Keratinocyte (primary cell): ENCODE measurements around the gene GRIN2C. TPM values are rescaled to one million over a fixed set of nuclear protein-coding genes. Genes with fewer than 3 reads are reported as not detected.

ENCODE experiments used
- DNase-seq: peaks from one replicate; pipeline ENCODE4 v3.0.0-alpha.2; 2011; ENCODE audit warnings: low read depth, missing footprints, low spot score
- FAIRE-seq: peaks from 2 replicates; lab custom pipeline; 2011; peaks lifted over from hg19 to GRCh38; lab: Jason Lieb, UNC
- H2AFZ ChIP-seq: 2 replicates; pipeline ENCODE4 v1.6.0; 2012; ENCODE audit warnings: low read length, control low read depth, inconsistent platforms; ENCODE audit not compliant: control insufficient read depth
- H3K27ac ChIP-seq: 2 replicates; pipeline ENCODE4 v1.5.1; 2011; ENCODE audit warnings: low read length; ENCODE audit not compliant: control insufficient read depth, insufficient read depth
- H3K27me3 ChIP-seq: 3 replicates; pipeline ENCODE4 v1.6.0; 2011; ENCODE audit warnings: low read length; ENCODE audit not compliant: control insufficient read depth, insufficient read depth; ENCODE audit errors: extremely low read depth
- H3K36me3 ChIP-seq, 2 experiments: 2 replicates in 1 of 2; 3 replicates in 1 of 2; pipeline ENCODE4 v1.5.1; 2011; ENCODE audit warnings: low read length in 2 of 2, mild to moderate bottlenecking in 1 of 2; ENCODE audit not compliant: control insufficient read depth in 2 of 2, insufficient read depth in 2 of 2; ENCODE audit errors: extremely low read depth in 1 of 2
- H3K4me1 ChIP-seq: 3 replicates; pipeline ENCODE4 v1.5.1; 2011; ENCODE audit warnings: low read length; ENCODE audit not compliant: control insufficient read depth, insufficient read depth; ENCODE audit errors: extremely low read depth
- H3K4me2 ChIP-seq: 3 replicates; pipeline ENCODE4 v1.6.0; 2011; ENCODE audit warnings: low read depth, low read length; ENCODE audit not compliant: control insufficient read depth, insufficient read depth; ENCODE audit errors: extremely low read depth
- H3K4me3 ChIP-seq, 3 experiments: fragments of 200-600 bp in 1 of 3; sonication (generic) in 1 of 3; 2 replicates in 2 of 3; 3 replicates in 1 of 3; pipeline ENCODE4 v1.5.1; 2011 to 2016; ENCODE audit warnings: low read length in 3 of 3, mild to moderate bottlenecking in 3 of 3, control low read depth in 2 of 3, inconsistent platforms in 1 of 3, low read depth in 1 of 3, mixed read lengths in 1 of 3, mixed run types in 1 of 3, moderate library complexity in 1 of 3; ENCODE audit not compliant: control insufficient read depth in 2 of 3, insufficient read depth in 2 of 3; ENCODE audit errors: extremely low read depth in 1 of 3
- H3K79me2 ChIP-seq: 2 replicates; pipeline ENCODE4 v1.6.0; 2012; ENCODE audit warnings: low read length; ENCODE audit not compliant: control insufficient read depth, insufficient read depth
- H3K9ac ChIP-seq: 3 replicates; pipeline ENCODE4 v1.6.0; 2011; ENCODE audit warnings: low read length; ENCODE audit not compliant: control insufficient read depth, insufficient read depth; ENCODE audit errors: extremely low read depth
- H3K9me1 ChIP-seq: 3 replicates; pipeline ENCODE4 v1.6.0; 2011; ENCODE audit warnings: low read length; ENCODE audit not compliant: control insufficient read depth, insufficient read depth; ENCODE audit errors: extremely low read depth
- H3K9me3 ChIP-seq: 2 replicates; pipeline ENCODE4 v1.5.1; 2012; ENCODE audit warnings: low read depth, low read length; ENCODE audit not compliant: control insufficient read depth
- H4K20me1 ChIP-seq: 3 replicates; pipeline ENCODE4 v1.6.0; 2011; ENCODE audit warnings: low read length; ENCODE audit not compliant: control insufficient read depth, insufficient read depth; ENCODE audit errors: extremely low read depth
- CTCF ChIP-seq, 3 experiments: IDR thresholded peaks in 1 of 3; conservative IDR thresholded peaks in 1 of 3; optimal IDR thresholded peaks in 1 of 3; 2 replicates in 2 of 3; 3 replicates in 1 of 3; pipeline versions ENCODE3 to v1.5.1; 2011; ENCODE audit warnings: low read length in 3 of 3, mild to moderate bottlenecking in 3 of 3, moderate library complexity in 2 of 3, control low read depth in 1 of 3, inconsistent platforms in 1 of 3; ENCODE audit not compliant: insufficient read depth in 2 of 3; ENCODE audit errors: extremely low read depth in 1 of 3
- EZH2 ChIP-seq: IDR thresholded peaks from one replicate; pipeline ENCODE4 v1.6.1; 2012; ENCODE audit warnings: inconsistent platforms, mild to moderate bottlenecking, low read length, moderate library complexity
- dilution Hi-C: fragments of 300-500 bp; cut with MboI; formaldehyde crosslinking; loops from one replicate; pipeline ENCODE4 v1.7.0; 2020; ENCODE audit warnings: low sequenced_read_pairs; ENCODE audit not compliant: extremely low pct_ligation_motif_present
- polyA plus RNA-seq, 5 experiments: library from polyadenylated mRNA; depleted of rRNA in 3 of 5; stranded (reverse) in 3 of 5; stranded (forward) in 1 of 5; unstranded in 1 of 5; fragments of >200 nt; gene quantifications; 1 replicate in 1 of 5; 2 replicates in 3 of 5; 3 replicates in 1 of 5; pipeline versions ENCODE4 v1.2.1 to v1.2.3, GENCODE V29; 2011 to 2012; ENCODE audit warnings: missing spikeins in 2 of 5, low read depth in 1 of 5, low replicate concordance in 1 of 5

Gene GRIN2C
- polyA plus RNA-seq, 1 donor (not counting 4 experiments of a cell fraction or from before 2014, with no cell fraction given): not detected

- no peak overlapping the region for H2AFZ ChIP-seq
- no peaks in the 10 kb centered on the region for H3K9me3 ChIP-seq
- H3K4me1 ChIP-seq: no peaks in the 10 kb centered on the region
- H3K9me1 ChIP-seq: no peaks in the 10 kb centered on the region
- no peaks in the 10 kb centered on the region for H3K27me3 ChIP-seq
- no peak overlapping the region for H3K27ac ChIP-seq
- H3K4me2 ChIP-seq: no peak overlapping the region
- no peak for FAIRE-seq
- H3K9ac ChIP-seq: no peak overlapping the region
- H4K20me1 ChIP-seq: no peaks in the 10 kb centered on the region
- dilution Hi-C loops: no loop called here
- H3K36me3 ChIP-seq: peaks cover 6 to 15% of the 10 kb centered on the region in 2 experiments
- TF ChIP-seq EZH2: no peak
- no peak for TF ChIP-seq CTCF (optimal IDR thresholded peaks at IDR 0.05 in 1 of 3, IDR thresholded peaks at IDR 0.05 in 1 of 3, conservative IDR thresholded peaks at IDR 0.05 in 1 of 3; ENCODE audit: extremely low read depth in 1 of 3, insufficient read depth in 2 of 3, low read length in 3 of 3)
- H3K79me2 ChIP-seq: no peaks in the 10 kb centered on the region
- no peak for DNase-seq
- H3K4me3 ChIP-seq: no peak overlapping the region
Measured at GRCh38 chr17:74824961-74825627, 34.6 kb downstream of the GRIN2C start.

GRCh38 chr17:74822939-74823367 lies 36.7 kb downstream of the GRIN2C start:
- Histone ChIP-seq H3K9me1 (no peaks in the 10 kb centered on the region), H3K79me2 (no peaks in the 10 kb centered on the region), H3K4me1 (no peaks in the 10 kb centered on the region), H4K20me1 (no peaks in the 10 kb centered on the region), H3K27me3 (no peaks in the 10 kb centered on the region), H2AFZ (no peak overlapping the region), H3K9ac (no peak overlapping the region), H3K27ac (no peak overlapping the region), H3K36me3 (peaks cover 10 to 15% of the 10 kb centered on the region in 2 experiments), H3K4me3 (no peak overlapping the region), H3K4me2 (no peak overlapping the region), H3K9me3 (no peaks in the 10 kb centered on the region)
- FAIRE-seq (no peak), DNase-seq (no peak)
- TF ChIP-seq CTCF (optimal IDR thresholded peaks at IDR 0.05 in 1 of 3, IDR thresholded peaks at IDR 0.05 in 1 of 3, conservative IDR thresholded peaks at IDR 0.05 in 1 of 3; ENCODE audit: extremely low read depth in 1 of 3, insufficient read depth in 2 of 3, low read length in 3 of 3) (no peak), EZH2 (no peak)
- dilution Hi-C loops: no loop called here
